Upper lobe of left lung (tissue), 6 donors: Measurements from ENCODE around the gene CCDC71L. TPM values are rescaled to one million over a fixed set of nuclear protein-coding genes. Genes with fewer than 3 reads are reported as not detected.
A peak's percentile ranks its signal among the peaks of the same experiment; 100 is the strongest.

Experiments used
- ATAC-seq, 2 donors: fragments of 200-7000 bp; cut with Tn5 transposase; one replicate each; pipeline ENCODE4 v1.9.1; 2022; ENCODE audit warnings: mild to moderate bottlenecking in 2 of 2, moderate library complexity in 2 of 2; ENCODE audit not compliant: low FRiP score in 2 of 2
- DNase-seq, 2 donors: peaks; one replicate each; pipeline ENCODE4 v3.0.0-alpha.2; 2019 to 2020
- H3K27ac ChIP-seq, 4 donors: fragments of 200-600 bp; sonication (generic); one replicate each; pipeline ENCODE4 v1.5.1; 2016 to 2019
- H3K27me3 ChIP-seq, 4 donors: fragments of 200-600 bp; sonication (generic); one replicate each; pipeline ENCODE4 v1.5.1; 2017 to 2019
- H3K36me3 ChIP-seq, 4 donors: fragments of 200-600 bp; sonication (generic); one replicate each; pipeline ENCODE4 v1.5.1; 2016 to 2019
- H3K4me1 ChIP-seq, 4 donors: fragments of 200-600 bp; sonication (generic); one replicate each; pipeline ENCODE4 v1.5.1; 2018 to 2019
- H3K4me3 ChIP-seq, 4 donors: fragments of 200-600 bp; sonication (generic); one replicate each; pipeline ENCODE4 v1.5.1; 2017 to 2019; ENCODE audit warnings: mild to moderate bottlenecking in 2 of 4, moderate library complexity in 1 of 4
- H3K9me3 ChIP-seq, 4 donors: fragments of 200-600 bp; sonication (generic); one replicate each; pipeline ENCODE4 v1.5.1; 2018 to 2019
- CTCF ChIP-seq, 6 experiments: fragments of 450-650 bp in 4 of 6; fragments of 200-600 bp in 2 of 6; sonication (generic) in 2 of 6; IDR thresholded peaks; one replicate each; pipeline ENCODE4 v1.5.1; 2016 to 2019; ENCODE audit warnings: antibody characterized with exemption in 6 of 6
- EP300 ChIP-seq, 4 donors: sonication (generic); formaldehyde crosslinking; IDR thresholded peaks; one replicate each; pipeline ENCODE4 v1.5.1; 2017; ENCODE audit warnings: antibody characterized with exemption in 4 of 4, control low read depth in 2 of 4
- POLR2A ChIP-seq, 4 donors: fragments of 450-650 bp; IDR thresholded peaks; one replicate each; pipeline ENCODE4 v1.5.1; 2016 to 2017; ENCODE audit warnings: antibody characterized with exemption in 4 of 4, mild to moderate bottlenecking in 2 of 4
- POLR2AphosphoS5 ChIP-seq, 2 donors: sonication (generic); formaldehyde crosslinking; IDR thresholded peaks; one replicate each; pipeline ENCODE4 v1.5.1; 2017; ENCODE audit warnings: antibody characterized with exemption in 2 of 2
- WGBS, 2 donors: methylation state at CpG; one replicate each; pipeline ENCODE4 v1.1.5; 2017 to 2018; 5-methylcytosine and 5-hydroxymethylcytosine counted together
- total RNA-seq, 6 donors: library from RNA; depleted of rRNA in 4 of 6; stranded (reverse); fragments of >200 nt in 4 of 6; gene quantifications; one replicate each; pipeline versions ENCODE4 v1.1.0 to v1.2.1, GENCODE V29; 2016 to 2021
- donor health status: DM: no; HTN: no; CAD: no; lungs with moderate emphysema.
- donor health status: DM: no; HTN: yes; CAD: no; lungs with severe emphysema.

CCDC71L gene
- total RNA-seq, 6 donors from 2014 or later = 12.6 to 38.7 (median 21.3) TPM

GRCh38 chr7:106617860-106618259 lies 43.1 kb downstream of the CCDC71L start:
- Histone ChIP-seq H3K36me3 (no peaks in the 10 kb centered on the region), H3K4me1 (no peaks in the 10 kb centered on the region), H3K27ac (no peak overlapping the region), H3K4me3 (no peak overlapping the region), H3K27me3 (no peaks in the 10 kb centered on the region), H3K9me3 (peaks cover 0 to 9% (median 4%) of the 10 kb centered on the region in 4 donors)
- ATAC-seq (no peak), DNase-seq (no peak)
- TF ChIP-seq CTCF (IDR thresholded peaks at IDR 0.05) (no peak), EP300 (IDR thresholded peaks at IDR 0.05) (no peak), POLR2A (IDR thresholded peaks at IDR 0.05) (no peak), POLR2AphosphoS5 (IDR thresholded peaks at IDR 0.05) (no peak)
- WGBS, 2 donors = 69 to 85% methylated on average over 2 of the region's 2 CpGs

- TF ChIP-seq CTCF (IDR thresholded peaks at IDR 0.05) (no peak), POLR2A (IDR thresholded peaks at IDR 0.05) (no peak), POLR2AphosphoS5 (IDR thresholded peaks at IDR 0.05) (no peak), EP300 (IDR thresholded peaks at IDR 0.05) (no peak)
- DNase-seq (no peak), ATAC-seq (no peak)
- peaks cover 0 to 9% (median 2%) of the 10 kb centered on the region in 4 donors for H3K9me3 ChIP-seq
- H3K27ac ChIP-seq = no peak overlapping the region
- H3K27me3 ChIP-seq = no peaks in the 10 kb centered on the region
- H3K4me3 ChIP-seq = no peak overlapping the region
- H3K36me3 ChIP-seq = no peaks in the 10 kb centered on the region
- H3K4me1 ChIP-seq = no peaks in the 10 kb centered on the region
These were observed 44.3 kb downstream of the CCDC71L start for GRCh38 chr7:106616708-106617051.

GRCh38 chr7:106615808-106616707 lies 44.9 kb downstream of the CCDC71L start:
- no peak overlapping the region for H3K4me3 ChIP-seq
- no peak for DNase-seq
- peaks cover 0 to 5% (median 0%) of the 10 kb centered on the region in 4 donors for H3K9me3 ChIP-seq
- no peak for ATAC-seq
- 93 to 98% methylated on average over 3 of the region's 3 CpGs for WGBS, 2 donors
- no peaks in the 10 kb centered on the region for H3K27me3 ChIP-seq
- no peaks in the 10 kb centered on the region for H3K4me1 ChIP-seq
- no peak overlapping the region for H3K27ac ChIP-seq
- H3K36me3 ChIP-seq = no peaks in the 10 kb centered on the region
- TF ChIP-seq EP300 (IDR thresholded peaks at IDR 0.05) (no peak), POLR2AphosphoS5 (IDR thresholded peaks at IDR 0.05) (no peak), POLR2A (IDR thresholded peaks at IDR 0.05) (no peak), CTCF (IDR thresholded peaks at IDR 0.05) (no peak)

GRCh38 chr7:106614751-106615150 lies 46.2 kb downstream of the CCDC71L start:
- TF ChIP-seq POLR2A (IDR thresholded peaks at IDR 0.05) (no peak), POLR2AphosphoS5 (IDR thresholded peaks at IDR 0.05) (no peak), EP300 (IDR thresholded peaks at IDR 0.05) (no peak), CTCF (IDR thresholded peaks at IDR 0.05) (no peak)
- Histone ChIP-seq H3K36me3 (no peaks in the 10 kb centered on the region), H3K4me3 (no peak overlapping the region), H3K27ac (peak overlapping the region in 1 of 4 donors; percentile 35), H3K27me3 (no peaks in the 10 kb centered on the region), H3K9me3 (peaks cover 0 to 5% (median 0%) of the 10 kb centered on the region in 4 donors), H3K4me1 (no peaks in the 10 kb centered on the region)
- 63 to 75% methylated on average over 2 of the region's 2 CpGs for WGBS, 2 donors
- DNase-seq (no peak), ATAC-seq (no peak)
